HUES64 (cell line): ENCODE measurements around the gene NRG3.
A peak's percentile ranks its signal among the peaks of the same experiment; 100 is the strongest.
"Not testable (repeated sequence)": the region's sequence is repeated elsewhere in the genome, so short reads cannot be mapped to it uniquely, and the experiment has no call there.

Experiments used
- H3K27ac ChIP-seq: 2 replicates; pipeline ENCODE4 v1.7.0; 2013; ENCODE audit warnings: low read depth, low read length, inconsistent platforms
- H3K27me3 ChIP-seq: 2 replicates; pipeline ENCODE4 v1.6.1; 2013; ENCODE audit warnings: mild to moderate bottlenecking, low read length; ENCODE audit not compliant: insufficient read depth
- H3K36me3 ChIP-seq: 2 replicates; pipeline ENCODE4 v1.6.1; 2013; ENCODE audit warnings: mild to moderate bottlenecking, low read length; ENCODE audit not compliant: insufficient read depth
- H3K4me1 ChIP-seq: 2 replicates; pipeline ENCODE4 v1.6.1; 2013; ENCODE audit warnings: mild to moderate bottlenecking, low read length, moderate library complexity; ENCODE audit not compliant: insufficient read depth
- H3K4me3 ChIP-seq: 2 replicates; pipeline ENCODE4 v1.5.1; 2013; ENCODE audit warnings: mild to moderate bottlenecking, low read length, moderate library complexity
- H3K9ac ChIP-seq: 2 replicates; pipeline ENCODE4 v1.6.1; 2013; ENCODE audit warnings: mild to moderate bottlenecking, low read depth, low read length
- H3K9me3 ChIP-seq: 2 replicates; pipeline ENCODE4 v1.6.1; 2013; ENCODE audit warnings: low read depth, low read length; ENCODE audit not compliant: insufficient read depth
- WGBS: fragments of 150-250, 120-280 bp; methylation state at CpG from one replicate; pipeline ENCODE4 v1.1.7; 2013; ENCODE audit warnings: missing lambda C conversion rate; 5-methylcytosine and 5-hydroxymethylcytosine counted together

The NRG3 gene

DNA sequence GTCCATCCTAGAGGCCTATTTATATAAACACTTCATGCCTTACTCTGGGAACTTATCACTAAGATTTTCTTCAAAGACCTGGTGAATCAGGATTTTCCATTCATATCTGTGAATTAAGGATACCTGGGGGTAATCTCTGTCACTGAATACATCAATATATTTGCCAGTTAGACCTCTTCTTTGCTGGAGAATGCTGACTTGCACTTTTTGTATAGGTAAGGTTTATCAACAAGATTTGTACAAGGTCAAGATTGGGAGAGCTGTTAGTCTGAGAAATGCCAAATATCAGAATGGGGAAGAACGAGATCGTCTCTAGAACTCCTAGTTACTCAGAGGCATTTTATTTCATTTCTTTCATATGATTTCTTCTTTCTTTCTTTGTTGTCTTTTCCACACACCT, 1060.0 kb downstream of the NRG3 start:
- no peaks in the 10 kb centered on the region for H3K36me3 ChIP-seq
- H3K27me3 ChIP-seq: no peaks in the 10 kb centered on the region
- WGBS: 85% methylated on average over 2 of the region's 2 CpGs

DNA sequence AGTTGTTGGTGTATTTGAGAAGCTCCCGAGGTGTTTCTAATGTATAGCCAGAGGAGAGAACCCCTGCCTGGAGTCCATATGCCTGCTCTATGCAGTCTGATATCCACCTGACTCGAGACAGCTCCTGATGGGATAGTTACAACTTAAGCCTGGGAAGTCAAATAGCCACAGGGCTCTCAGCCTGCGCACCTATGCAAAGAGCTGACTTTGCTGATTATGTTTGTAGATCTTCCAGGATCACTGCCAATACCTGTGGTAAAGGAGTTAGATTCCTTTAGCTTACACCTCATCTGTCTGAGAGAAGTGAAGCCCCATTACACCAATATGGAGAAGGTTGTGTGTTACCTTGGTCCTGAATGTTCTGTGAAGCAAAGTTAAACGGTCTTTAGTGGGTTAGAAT, 1063.3 kb downstream of the NRG3 start:
- WGBS: 94% methylated on average over 3 of the region's 4 CpGs
- Histone ChIP-seq H3K9ac (no peak overlapping the region), H3K4me3 (no peak overlapping the region), H3K27ac (no peak overlapping the region), H3K9me3 (no peaks in the 10 kb centered on the region), H3K36me3 (no peaks in the 10 kb centered on the region), H3K27me3 (no peaks in the 10 kb centered on the region), H3K4me1 (no peaks in the 10 kb centered on the region)

More for the DNA sequence above, 1060.0 kb downstream of the NRG3 start:
- Histone ChIP-seq H3K9ac (no peak overlapping the region), H3K4me1 (no peaks in the 10 kb centered on the region), H3K4me3 (no peak overlapping the region), H3K27ac (no peak overlapping the region), H3K9me3 (no peaks in the 10 kb centered on the region)

DNA sequence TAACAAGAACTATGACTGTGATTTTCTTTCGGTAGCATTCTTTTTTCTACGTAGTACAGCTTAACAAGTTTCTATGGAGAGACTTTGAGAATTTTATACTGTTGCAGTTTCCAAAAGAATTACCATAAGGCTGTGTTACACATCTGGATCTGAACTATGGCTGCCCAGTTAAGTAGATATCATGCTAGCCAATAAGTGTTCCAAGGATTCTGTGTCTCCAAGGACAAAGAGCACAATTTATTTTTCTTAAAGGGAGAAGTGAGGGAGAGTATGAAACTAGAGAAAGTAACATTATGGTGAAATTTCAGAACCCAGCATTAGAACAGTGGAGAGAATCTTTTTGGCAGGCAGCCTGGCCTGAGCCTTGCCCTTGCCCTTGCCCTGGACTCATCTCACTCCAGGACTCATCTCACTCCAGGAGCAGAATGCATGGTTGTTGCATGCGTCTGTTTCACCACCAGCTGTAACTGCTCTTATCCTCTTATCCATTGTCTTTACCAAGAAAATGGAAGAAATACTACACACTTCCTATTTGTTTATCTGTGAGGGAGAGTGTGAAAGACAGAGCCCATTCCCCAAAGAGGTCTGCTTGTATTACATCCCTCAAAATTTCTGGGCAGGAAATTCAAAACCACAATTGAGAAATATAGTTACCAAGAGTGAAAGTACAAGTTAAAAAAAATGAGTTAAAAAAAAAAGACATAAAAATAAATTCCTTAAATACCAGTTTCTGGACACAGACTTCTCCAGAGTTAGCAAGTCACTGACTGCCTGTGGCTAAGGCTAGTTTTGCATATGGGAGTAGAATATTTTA, 1067.5 kb downstream of the NRG3 start:
- no peak overlapping the region for H3K9ac ChIP-seq
- H3K4me1 ChIP-seq: no peaks in the 10 kb centered on the region
- H3K9me3 ChIP-seq: peaks cover 12% of the 10 kb centered on the region
- no peaks in the 10 kb centered on the region for H3K27me3 ChIP-seq
- H3K36me3 ChIP-seq: no peaks in the 10 kb centered on the region
- no peak overlapping the region for H3K27ac ChIP-seq
- WGBS: 94% methylated on average over 3 of the region's 3 CpGs
- H3K4me3 ChIP-seq: no peak overlapping the region

DNA sequence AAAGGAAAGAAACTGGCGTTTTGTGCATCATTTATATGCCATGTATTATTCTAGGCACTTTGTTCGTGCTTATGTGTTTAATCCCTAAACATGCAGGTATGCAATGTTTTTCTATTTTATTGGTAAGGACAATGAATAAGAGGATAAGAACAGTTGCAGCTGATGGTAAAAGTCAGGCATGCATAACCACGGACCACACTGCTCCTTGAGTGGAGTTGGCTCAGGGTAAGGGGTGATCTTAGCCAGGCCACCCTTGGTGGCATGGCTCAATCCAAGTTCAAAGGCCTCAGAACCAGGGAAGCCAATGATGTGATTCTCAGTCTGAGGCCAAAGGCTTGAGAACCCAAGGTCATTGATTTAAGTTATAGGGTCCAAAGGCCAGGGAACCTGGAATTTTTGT, 1068.1 kb downstream of the NRG3 start:
- Histone ChIP-seq H3K4me1 (no peaks in the 10 kb centered on the region), H3K27me3 (no peaks in the 10 kb centered on the region), H3K9me3 (peaks cover 12% of the 10 kb centered on the region), H3K36me3 (no peaks in the 10 kb centered on the region), H3K9ac (no peak overlapping the region), H3K4me3 (no peak overlapping the region), H3K27ac (no peak overlapping the region)
- WGBS: 89% methylated on average over 3 of the region's 3 CpGs

DNA sequence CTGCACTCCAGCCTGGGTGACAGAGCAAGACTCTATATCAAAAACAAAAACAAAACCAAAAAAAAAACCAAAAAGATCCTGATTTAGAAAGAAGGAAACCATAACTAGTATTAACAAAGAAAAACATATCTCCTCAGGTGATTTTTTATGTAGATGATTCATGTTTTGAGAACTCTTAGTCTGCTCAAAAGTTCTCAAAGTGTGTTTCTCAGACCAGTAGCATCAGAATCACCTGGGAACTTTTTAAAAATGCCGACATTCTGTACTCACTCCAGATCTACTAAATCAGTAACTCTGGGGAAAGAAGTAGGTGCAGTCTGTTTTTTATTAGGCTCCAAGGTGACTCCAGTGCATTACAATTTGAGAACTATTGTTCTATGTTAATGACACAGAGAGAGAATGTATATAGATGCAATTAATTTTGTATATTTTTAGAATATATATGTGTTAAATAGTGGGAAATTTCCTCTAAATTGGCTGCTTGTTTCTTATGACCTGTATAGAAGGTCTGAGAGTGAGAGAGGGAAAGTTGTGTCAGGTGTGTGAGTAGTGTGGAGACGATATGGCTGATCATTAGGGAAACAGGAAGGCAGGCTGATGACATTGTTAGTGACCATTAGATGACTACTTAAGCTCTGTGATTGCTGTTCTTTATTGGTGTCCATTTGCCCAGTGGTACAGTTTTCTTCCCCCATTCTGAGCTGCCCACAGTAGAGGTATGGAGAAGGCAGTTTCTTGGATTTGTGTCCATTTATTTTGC, 1075.0 kb downstream of the NRG3 start:
- H3K27ac ChIP-seq: no peak overlapping the region
- no peak overlapping the region for H3K4me3 ChIP-seq
- H3K9me3 ChIP-seq: peaks cover 8% of the 10 kb centered on the region
- no peak overlapping the region for H3K9ac ChIP-seq
- H3K27me3 ChIP-seq: no peaks in the 10 kb centered on the region
- 98% methylated on average over 2 of the region's 2 CpGs for WGBS
- H3K36me3 ChIP-seq: no peaks in the 10 kb centered on the region
- no peaks in the 10 kb centered on the region for H3K4me1 ChIP-seq

DNA sequence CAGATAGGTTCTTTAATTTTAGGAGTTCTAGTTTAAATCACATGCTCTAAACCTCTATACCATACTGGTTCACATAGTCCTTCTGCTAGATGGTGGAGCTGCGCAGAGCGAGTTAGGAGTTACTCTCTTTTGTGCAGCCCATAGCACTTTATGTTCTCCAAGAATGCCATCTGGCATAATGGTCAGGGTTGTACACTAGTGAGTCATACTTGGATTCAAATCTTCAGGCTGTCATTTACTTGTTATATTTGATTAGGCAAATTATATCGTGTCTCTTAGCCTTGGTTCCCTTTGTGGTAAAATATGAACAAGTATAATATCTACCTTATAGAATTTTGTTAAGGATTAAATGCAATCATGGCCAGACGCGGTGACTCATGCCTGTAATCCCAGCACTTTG, 1078.3 kb downstream of the NRG3 start:
- WGBS: 97% methylated on average over 4 of the region's 5 CpGs
- no peaks in the 10 kb centered on the region for H3K27me3 ChIP-seq
- H3K9me3 ChIP-seq: no peaks in the 10 kb centered on the region
- no peak overlapping the region for H3K4me3 ChIP-seq
- no peaks in the 10 kb centered on the region for H3K4me1 ChIP-seq
- H3K9ac ChIP-seq: no peak overlapping the region
- H3K27ac ChIP-seq: no peak overlapping the region
- H3K36me3 ChIP-seq: no peaks in the 10 kb centered on the region

DNA sequence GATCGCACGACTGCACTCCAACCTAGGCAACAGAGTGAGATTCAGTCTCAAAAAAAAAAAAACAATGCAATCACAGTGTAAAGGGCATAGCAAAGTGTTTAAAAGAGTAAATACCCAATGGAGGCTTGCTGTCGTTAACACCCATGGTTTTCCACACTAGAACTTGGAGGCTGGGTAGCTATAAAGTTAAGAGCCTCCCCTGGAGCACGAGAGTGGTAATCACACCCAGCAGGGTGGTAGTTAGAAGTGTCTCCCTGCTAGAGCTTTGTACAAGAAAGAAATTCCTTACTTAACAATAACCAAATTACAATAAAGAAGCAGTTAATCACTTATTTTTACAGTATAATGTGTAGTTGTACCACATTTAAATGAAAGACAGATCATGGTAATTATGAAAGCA, 1078.9 kb downstream of the NRG3 start:
- Histone ChIP-seq H3K4me1 (no peaks in the 10 kb centered on the region), H3K27me3 (no peaks in the 10 kb centered on the region), H3K4me3 (no peak overlapping the region), H3K27ac (no peak overlapping the region), H3K9ac (no peak overlapping the region), H3K36me3 (no peaks in the 10 kb centered on the region), H3K9me3 (no peaks in the 10 kb centered on the region)
- WGBS: 70% methylated on average over 4 of the region's 4 CpGs

DNA sequence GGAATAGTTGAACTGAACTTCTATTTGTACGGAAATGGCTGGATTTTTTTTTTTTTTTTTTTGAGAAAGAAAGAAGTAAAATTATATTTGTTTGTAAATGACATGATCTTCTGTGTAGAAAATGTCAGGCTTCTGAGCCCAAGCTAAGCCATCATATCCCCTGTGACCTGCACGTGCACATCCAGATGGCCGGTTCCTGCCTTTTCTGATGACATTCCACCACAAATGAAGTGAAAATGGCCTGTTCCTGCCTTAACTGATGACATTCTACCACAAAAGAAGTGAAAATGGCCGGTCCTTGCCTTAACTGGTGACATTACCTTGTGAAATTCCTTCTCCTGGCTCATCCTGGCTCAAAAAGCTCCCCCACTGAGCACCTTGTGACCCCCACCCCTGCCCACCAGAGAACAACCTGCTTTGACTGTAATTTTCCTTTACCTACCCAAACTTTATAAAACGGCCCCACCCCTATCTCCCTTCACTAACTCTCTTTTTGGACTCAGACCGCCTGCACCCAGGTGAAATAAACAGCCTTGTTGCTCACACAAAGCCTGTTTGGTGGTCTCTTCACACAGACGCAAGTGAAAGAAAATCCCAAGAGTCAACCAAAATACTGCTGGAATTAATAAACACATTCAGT, 1085.5 kb downstream of the NRG3 start:
- H3K36me3 ChIP-seq, H3K27ac ChIP-seq, H3K9me3 ChIP-seq, H3K9ac ChIP-seq, H3K27me3 ChIP-seq, H3K4me3 ChIP-seq: not testable (repeated sequence)
- WGBS: 57% methylated on average over 7 of the region's 7 CpGs
- H3K4me1 ChIP-seq: peaks cover 37% of the 10 kb centered on the region

DNA sequence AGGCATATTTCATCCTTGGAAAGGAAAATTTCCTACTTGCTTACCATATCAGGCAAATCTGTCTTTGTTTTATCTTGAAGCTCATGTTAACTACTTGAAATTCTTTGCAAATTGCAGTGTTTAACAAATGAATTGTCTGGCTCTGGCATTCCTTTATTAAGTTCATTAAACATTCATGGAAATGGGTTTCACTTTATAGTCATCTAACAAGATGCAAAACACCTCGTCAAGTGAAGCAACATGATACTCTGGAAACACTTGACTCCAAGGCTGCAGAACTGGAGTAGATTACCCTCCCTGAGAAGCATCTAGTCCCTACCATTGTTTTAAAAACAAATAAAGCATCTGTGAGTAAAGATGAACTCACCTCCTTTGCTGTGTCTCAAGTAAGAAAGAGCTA, 1086.9 kb downstream of the NRG3 start:
- no peaks in the 10 kb centered on the region for H3K36me3 ChIP-seq
- H3K4me3 ChIP-seq: no peak overlapping the region
- H3K27ac ChIP-seq: peak overlapping the region; percentile 50; the same call in 1 of the 2 replicates
- no peaks in the 10 kb centered on the region for H3K27me3 ChIP-seq
- H3K9ac ChIP-seq: no peak overlapping the region
- H3K9me3 ChIP-seq: no peaks in the 10 kb centered on the region
- H3K4me1 ChIP-seq: peaks cover 37% of the 10 kb centered on the region
- 33% methylated on average over 1 of the region's 1 CpG for WGBS

DNA sequence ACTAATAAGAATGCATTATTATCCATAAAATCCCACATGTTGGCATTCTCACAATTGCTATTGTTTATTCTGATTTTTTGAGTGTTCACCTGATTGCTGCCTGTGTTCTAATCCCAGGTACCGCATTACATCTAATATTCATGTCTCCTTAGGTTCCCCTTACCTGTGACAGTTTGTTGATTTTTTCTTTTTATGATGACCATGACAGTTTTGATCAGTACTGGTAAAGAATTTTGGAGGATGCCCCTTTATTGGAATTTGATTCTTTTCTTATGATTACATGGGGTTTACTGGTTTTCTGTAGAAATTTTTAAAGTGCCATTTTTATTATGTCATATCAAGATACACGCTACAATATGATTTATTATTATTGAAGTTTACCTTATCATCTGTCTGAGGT, 1091.1 kb downstream of the NRG3 start:
- WGBS: 71% methylated on average over 1 of the region's 2 CpGs
- H3K4me3 ChIP-seq: no peak overlapping the region
- no peak overlapping the region for H3K9ac ChIP-seq
- no peaks in the 10 kb centered on the region for H3K36me3 ChIP-seq
- no peak overlapping the region for H3K27ac ChIP-seq
- no peaks in the 10 kb centered on the region for H3K27me3 ChIP-seq
- H3K4me1 ChIP-seq: peaks cover 18% of the 10 kb centered on the region
- H3K9me3 ChIP-seq: no peaks in the 10 kb centered on the region

DNA sequence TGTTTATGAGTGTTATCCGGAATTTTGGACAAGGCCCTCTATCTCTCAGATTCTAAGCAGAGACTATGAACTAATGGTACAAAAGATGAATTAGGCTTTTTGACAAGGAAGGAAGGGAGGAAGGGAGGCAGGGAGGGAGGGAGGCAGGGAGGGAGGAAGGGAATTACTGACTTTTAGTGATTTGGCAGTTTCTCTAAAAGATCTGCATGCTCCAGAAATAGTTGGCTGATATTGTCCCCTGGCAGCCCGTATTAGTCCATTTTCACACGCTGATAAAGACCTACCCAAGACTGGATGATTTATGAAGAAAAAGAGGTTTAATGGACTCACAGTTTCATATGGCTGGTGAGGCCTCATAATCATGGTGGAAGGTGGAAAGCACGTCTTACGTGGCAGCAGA, 1093.5 kb downstream of the NRG3 start:
- Histone ChIP-seq H3K27ac (no peak overlapping the region), H3K4me3 (no peak overlapping the region), H3K36me3 (no peaks in the 10 kb centered on the region), H3K27me3 (no peaks in the 10 kb centered on the region), H3K9ac (no peak overlapping the region), H3K9me3 (no peaks in the 10 kb centered on the region), H3K4me1 (peaks cover 10% of the 10 kb centered on the region)
- WGBS: 94% methylated on average over 5 of the region's 5 CpGs
